Measurements from ENCODE around the gene RCOR1. TPM values are rescaled to one million over a fixed set of nuclear protein-coding genes. Genes with fewer than 3 reads are reported as not detected.

Gene RCOR1
- total RNA-seq, 1 experiment from 2014 or later, result 33.6 TPM

GRCh38 chr14:102624666-102625065 is 32.2 kb downstream of the RCOR1 start:
- no peaks in the 10 kb centered on the region for H3K27me3 Mint-ChIP-seq (ENCODE audit: insufficient read depth, unreplicated experiment)
- BruUV-seq (replicated peaks), result no TSS peak
- H3K36me3 Mint-ChIP-seq (ENCODE audit: insufficient read depth, unreplicated experiment), result peaks cover 16% of the 10 kb centered on the region
- H3K9me3 ChIP-seq, result no peaks in the 10 kb centered on the region
- H3K4me3 Mint-ChIP-seq (ENCODE audit: unreplicated experiment), result no peak overlapping the region
- no peak for TF ChIP-seq CTCF (IDR thresholded peaks at IDR 0.05; ENCODE audit: insufficient read depth in 1 of 2, low read depth in 1 of 2, low read length in 1 of 2, severe bottlenecking in 1 of 2, unreplicated experiment in 1 of 2)
- no peak overlapping the region for H3K27ac Mint-ChIP-seq (ENCODE audit: unreplicated experiment)
- peaks cover 22% of the 10 kb centered on the region for H3K4me1 Mint-ChIP-seq (ENCODE audit: low read depth, unreplicated experiment)
- intact Hi-C loops (cut with micrococcal nuclease; ENCODE audit: unreplicated experiment), result no loop called here
- DNase-seq, result no peak
- H3K36me3 ChIP-seq (ENCODE audit: control insufficient read depth, insufficient read depth, low read length), result no peaks in the 10 kb centered on the region; the same call in 1 of the 2 replicates
- H3K4me3 ChIP-seq (ENCODE audit: low read depth, low read length), result no peak overlapping the region
- H3K9me3 Mint-ChIP-seq (ENCODE audit: unreplicated experiment), result no peaks in the 10 kb centered on the region
- CTCF ChIA-PET, result interaction anchor here (0.7 kb wide), 1 partner anchor 1279 kb away, joined by 3 read pairs; no protein-coding TSS in a partner anchor
- POLR2A ChIA-PET, result no interaction called here
- peaks cover 6% of the 10 kb centered on the region; the same call in 1 of the 2 replicates for H3K4me1 ChIP-seq
- H3K27me3 ChIP-seq (replicated peaks; ENCODE audit: control insufficient read depth, insufficient read depth, low read length), result no peaks in the 10 kb centered on the region

GRCh38 chr14:102625564-102626296 is 33.3 kb downstream of the RCOR1 start:
- H3K36me3 Mint-ChIP-seq (ENCODE audit: insufficient read depth, unreplicated experiment), result peaks cover 13% of the 10 kb centered on the region
- no peaks in the 10 kb centered on the region for H3K9me3 Mint-ChIP-seq (ENCODE audit: unreplicated experiment)
- Histone ChIP-seq H3K4me3 (ENCODE audit: low read depth, low read length) (no peak overlapping the region), H3K27me3 (replicated peaks; ENCODE audit: control insufficient read depth, insufficient read depth, low read length) (no peaks in the 10 kb centered on the region), H3K9me3 (no peaks in the 10 kb centered on the region), H3K4me1 (peaks cover 17% of the 10 kb centered on the region; the same call in 1 of the 2 replicates), H3K36me3 (ENCODE audit: control insufficient read depth, insufficient read depth, low read length) (no peaks in the 10 kb centered on the region; the same call in 1 of the 2 replicates)
- H3K27ac Mint-ChIP-seq (ENCODE audit: unreplicated experiment), result no peak overlapping the region
- ChIA-PET POLR2A (no interaction called here), CTCF (interaction anchor here (0.5 kb wide), 1 partner anchor 213 kb away, joined by 3 read pairs; no protein-coding TSS in a partner anchor)
- H3K4me3 Mint-ChIP-seq (ENCODE audit: unreplicated experiment), result no peak overlapping the region
- peaks cover 29% of the 10 kb centered on the region for H3K4me1 Mint-ChIP-seq (ENCODE audit: low read depth, unreplicated experiment)
- H3K27me3 Mint-ChIP-seq (ENCODE audit: insufficient read depth, unreplicated experiment), result no peaks in the 10 kb centered on the region
- DNase-seq, result no peak
- no TSS peak for BruUV-seq (replicated peaks)
- intact Hi-C loops (cut with micrococcal nuclease; ENCODE audit: unreplicated experiment), result no loop called here
- TF ChIP-seq CTCF (IDR thresholded peaks at IDR 0.05; ENCODE audit: insufficient read depth in 1 of 2, low read depth in 1 of 2, low read length in 1 of 2, severe bottlenecking in 1 of 2, unreplicated experiment in 1 of 2), result no peak

- H3K9me3 Mint-ChIP-seq (ENCODE audit: unreplicated experiment), result no peaks in the 10 kb centered on the region
Measured at GRCh38 chr14:102626530-102626929, 34.1 kb downstream of the RCOR1 start.

More at GRCh38 chr14:102626530-102626929, 34.1 kb downstream of the RCOR1 start:
- Histone ChIP-seq H3K4me1 (peaks cover 19% of the 10 kb centered on the region; the same call in 1 of the 2 replicates), H3K9me3 (no peaks in the 10 kb centered on the region), H3K4me3 (ENCODE audit: low read depth, low read length) (no peak overlapping the region), H3K27me3 (replicated peaks; ENCODE audit: control insufficient read depth, insufficient read depth, low read length) (no peaks in the 10 kb centered on the region), H3K36me3 (ENCODE audit: control insufficient read depth, insufficient read depth, low read length) (no peaks in the 10 kb centered on the region; the same call in 1 of the 2 replicates)
- no peak for DNase-seq
- peaks cover 10% of the 10 kb centered on the region for H3K36me3 Mint-ChIP-seq (ENCODE audit: insufficient read depth, unreplicated experiment)
- H3K27me3 Mint-ChIP-seq (ENCODE audit: insufficient read depth, unreplicated experiment), result no peaks in the 10 kb centered on the region
- peaks cover 29% of the 10 kb centered on the region for H3K4me1 Mint-ChIP-seq (ENCODE audit: low read depth, unreplicated experiment)
- BruUV-seq (replicated peaks), result no TSS peak
- intact Hi-C loops (cut with micrococcal nuclease; ENCODE audit: unreplicated experiment), result no loop called here
- no peak for TF ChIP-seq CTCF (IDR thresholded peaks at IDR 0.05; ENCODE audit: insufficient read depth in 1 of 2, low read depth in 1 of 2, low read length in 1 of 2, severe bottlenecking in 1 of 2, unreplicated experiment in 1 of 2)
- POLR2A ChIA-PET, result no interaction called here
- H3K27ac Mint-ChIP-seq (ENCODE audit: unreplicated experiment), result no peak overlapping the region
- H3K4me3 Mint-ChIP-seq (ENCODE audit: unreplicated experiment), result no peak overlapping the region
- CTCF ChIA-PET, result no interaction called here
